Suprapubic skin (tissue), 3 donors: ENCODE results near the gene HDAC5.

Source experiments
- EP300 ChIP-seq: sonication (generic); formaldehyde crosslinking; IDR thresholded peaks from one replicate; pipeline ENCODE4 v1.6.1; 2017; ENCODE audit warnings: antibody characterized with exemption
- TF ChIP-seq, protein P1 (sequence below), 2 donors: fragments of 200-600 bp in 1 of 2; fragments of 450-650 bp in 1 of 2; sonication (generic) in 1 of 2; IDR thresholded peaks; one replicate each; pipeline ENCODE4 v1.5.1; 2016 to 2019; ENCODE audit warnings: antibody characterized with exemption in 2 of 2, mild to moderate bottlenecking in 1 of 2, moderate library complexity in 1 of 2

DNA sequence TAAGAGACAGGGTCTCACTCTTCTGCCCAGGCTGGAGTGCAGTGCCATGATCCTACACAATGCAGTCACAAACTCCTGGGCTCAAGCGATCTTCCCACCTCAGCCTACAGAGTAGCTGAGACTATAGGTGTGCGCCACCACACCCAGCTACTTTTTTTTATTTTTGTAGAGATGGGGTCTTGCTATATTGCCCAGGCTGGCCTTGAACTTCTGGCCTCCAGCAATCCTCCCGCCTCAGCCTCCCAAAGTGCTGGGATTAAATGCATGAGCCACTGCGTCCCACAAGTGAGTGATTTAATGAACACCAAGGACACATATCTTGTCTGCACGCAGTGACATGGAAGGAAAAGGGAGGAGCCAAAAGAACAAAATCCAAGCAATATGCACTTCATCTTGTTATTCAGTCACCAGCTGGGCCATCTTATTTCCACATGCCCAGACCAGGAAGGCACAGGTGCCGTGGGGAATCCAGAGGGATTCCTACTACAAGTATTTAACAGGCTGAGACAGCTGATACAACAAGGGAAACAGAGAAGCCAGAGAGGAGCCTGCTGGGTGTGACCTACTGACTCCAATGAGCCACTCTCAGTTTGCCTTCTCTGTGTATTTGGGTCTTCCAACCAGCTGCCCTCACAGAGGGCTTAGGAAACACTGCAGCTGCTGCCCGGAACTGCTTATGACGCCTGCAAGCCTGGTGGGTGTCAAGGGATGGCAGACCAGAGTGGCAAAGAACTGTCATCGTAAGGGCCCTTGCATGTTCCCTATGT is 74.0 kb downstream of the HDAC5 start:
- TF ChIP-seq EP300: no peak
- TF ChIP-seq, protein P1, sequence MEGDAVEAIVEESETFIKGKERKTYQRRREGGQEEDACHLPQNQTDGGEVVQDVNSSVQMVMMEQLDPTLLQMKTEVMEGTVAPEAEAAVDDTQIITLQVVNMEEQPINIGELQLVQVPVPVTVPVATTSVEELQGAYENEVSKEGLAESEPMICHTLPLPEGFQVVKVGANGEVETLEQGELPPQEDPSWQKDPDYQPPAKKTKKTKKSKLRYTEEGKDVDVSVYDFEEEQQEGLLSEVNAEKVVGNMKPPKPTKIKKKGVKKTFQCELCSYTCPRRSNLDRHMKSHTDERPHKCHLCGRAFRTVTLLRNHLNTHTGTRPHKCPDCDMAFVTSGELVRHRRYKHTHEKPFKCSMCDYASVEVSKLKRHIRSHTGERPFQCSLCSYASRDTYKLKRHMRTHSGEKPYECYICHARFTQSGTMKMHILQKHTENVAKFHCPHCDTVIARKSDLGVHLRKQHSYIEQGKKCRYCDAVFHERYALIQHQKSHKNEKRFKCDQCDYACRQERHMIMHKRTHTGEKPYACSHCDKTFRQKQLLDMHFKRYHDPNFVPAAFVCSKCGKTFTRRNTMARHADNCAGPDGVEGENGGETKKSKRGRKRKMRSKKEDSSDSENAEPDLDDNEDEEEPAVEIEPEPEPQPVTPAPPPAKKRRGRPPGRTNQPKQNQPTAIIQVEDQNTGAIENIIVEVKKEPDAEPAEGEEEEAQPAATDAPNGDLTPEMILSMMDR (IDR thresholded peaks at IDR 0.05): no peak
